ENCODE results near the gene OR1M1. TPM values are rescaled to one million over a fixed set of nuclear protein-coding genes. Genes with fewer than 3 reads are reported as not detected.
"Not testable (repeated sequence)": the region's sequence is repeated elsewhere in the genome, so short reads cannot be mapped to it uniquely, and the experiment has no call there.

The OR1M1 gene
- total RNA-seq, 1 donor, result not detected

DNA sequence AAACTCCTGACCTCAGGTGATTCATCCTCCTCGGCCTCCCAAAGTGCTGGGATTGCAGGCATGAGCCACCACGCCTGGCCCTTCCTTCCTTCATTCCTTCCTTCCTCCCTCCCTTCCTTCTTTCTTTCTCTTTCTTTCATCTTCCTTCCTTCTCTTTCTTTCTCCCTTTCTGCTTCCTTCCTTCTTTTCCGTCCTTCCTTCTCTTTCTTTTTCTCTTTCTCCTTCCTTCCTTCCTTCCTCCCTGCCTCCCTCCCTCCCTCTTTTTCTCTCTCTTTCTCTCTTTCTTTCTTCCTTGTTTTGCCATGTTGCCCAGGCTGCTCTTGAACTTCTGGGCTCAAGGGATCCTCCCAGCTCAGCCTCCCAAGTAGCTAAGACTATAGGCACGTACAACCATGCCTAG, 40.2 kb upstream of the OR1M1 start:
- no peak overlapping the region for H3K4me3 ChIP-seq (ENCODE audit: low read depth, low read length)
- no peak for TF ChIP-seq CTCF (IDR thresholded peaks at IDR 0.05; ENCODE audit: insufficient read depth, low read depth, low read length)
- no peak for DNase-seq (ENCODE audit: low read depth)

GRCh38 chr19:9052894-9053293, 34.0 kb upstream of the OR1M1 start:
- no peak for TF ChIP-seq CTCF (IDR thresholded peaks at IDR 0.05; ENCODE audit: insufficient read depth, low read depth, low read length)
- H3K4me3 ChIP-seq (ENCODE audit: low read depth, low read length), result no peak overlapping the region
- no peak for DNase-seq (ENCODE audit: low read depth)

DNA sequence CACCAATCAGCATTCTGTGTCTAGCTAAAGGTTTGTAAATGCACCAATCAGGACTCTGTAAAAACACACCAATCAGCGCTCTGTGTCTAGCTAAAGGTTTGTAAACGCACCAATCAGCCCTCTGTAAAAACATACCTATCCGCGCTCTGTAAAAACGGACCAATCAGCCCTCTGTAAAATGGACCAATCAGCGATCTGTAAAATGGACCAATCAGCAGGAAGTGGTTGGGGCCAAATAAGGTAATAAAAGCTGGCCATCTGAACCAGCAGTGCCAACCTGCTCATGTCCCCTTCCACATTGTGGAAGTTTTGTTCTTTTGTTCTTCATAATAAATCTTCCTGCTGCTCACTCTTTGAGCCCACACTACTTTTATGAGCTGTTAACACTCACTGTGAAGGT, 33.2 kb upstream of the OR1M1 start:
- not testable (repeated sequence) for H3K4me3 ChIP-seq (ENCODE audit: low read depth, low read length); DNase-seq (ENCODE audit: low read depth)

DNA sequence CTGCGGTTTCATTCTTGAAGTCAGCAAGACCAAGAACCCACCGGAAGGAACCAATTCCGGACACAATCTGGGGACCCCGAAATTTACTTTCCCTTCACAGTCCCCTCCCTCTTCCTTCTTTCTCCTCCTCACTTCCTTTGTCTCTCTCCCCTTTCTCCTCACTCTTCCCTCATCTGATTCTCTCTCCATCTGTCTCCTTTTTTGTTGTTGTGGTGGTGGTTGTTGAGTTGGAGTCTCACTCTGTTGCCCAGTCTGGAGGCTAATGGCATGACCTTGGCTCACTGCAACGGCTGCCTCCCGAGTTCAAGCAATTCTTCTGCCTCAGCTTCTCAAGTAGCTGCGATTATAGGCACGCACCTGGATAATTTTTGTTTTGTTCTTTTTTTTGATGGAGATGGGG, 32.7 kb upstream of the OR1M1 start:
- no peak overlapping the region for H3K4me3 ChIP-seq (ENCODE audit: low read depth, low read length)
- no peak for DNase-seq (ENCODE audit: low read depth)
- no peak for TF ChIP-seq CTCF (IDR thresholded peaks at IDR 0.05; ENCODE audit: insufficient read depth, low read depth, low read length)

DNA sequence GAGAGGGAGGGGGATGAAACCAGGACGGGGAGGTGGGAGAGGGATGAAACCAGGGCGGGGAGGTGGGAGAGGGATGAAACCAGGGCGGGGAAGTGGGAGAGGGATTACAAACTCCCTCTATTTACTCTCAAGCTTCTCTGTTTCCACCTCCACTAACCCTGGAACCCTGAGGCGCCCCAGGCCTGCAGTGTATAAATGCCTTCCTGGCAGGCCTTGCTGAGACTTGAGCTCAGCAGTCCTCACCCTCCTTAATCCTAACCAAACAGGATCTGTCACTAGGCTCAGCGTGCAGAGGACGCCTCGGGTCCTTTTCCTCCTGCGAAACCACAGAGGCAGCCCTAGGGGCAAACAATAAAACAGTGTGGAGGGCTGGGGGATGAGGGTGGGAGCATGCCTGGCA, 32.1 kb upstream of the OR1M1 start:
- H3K4me3 ChIP-seq (ENCODE audit: low read depth, low read length), result no peak overlapping the region
- no peak for TF ChIP-seq CTCF (IDR thresholded peaks at IDR 0.05; ENCODE audit: insufficient read depth, low read depth, low read length)
- DNase-seq (ENCODE audit: low read depth), result no peak

- not testable (repeated sequence) for H3K4me3 ChIP-seq (ENCODE audit: low read depth, low read length); DNase-seq (ENCODE audit: low read depth)
Observed at GRCh38 chr19:9056131-9056530, 30.7 kb upstream of the OR1M1 start.

DNA sequence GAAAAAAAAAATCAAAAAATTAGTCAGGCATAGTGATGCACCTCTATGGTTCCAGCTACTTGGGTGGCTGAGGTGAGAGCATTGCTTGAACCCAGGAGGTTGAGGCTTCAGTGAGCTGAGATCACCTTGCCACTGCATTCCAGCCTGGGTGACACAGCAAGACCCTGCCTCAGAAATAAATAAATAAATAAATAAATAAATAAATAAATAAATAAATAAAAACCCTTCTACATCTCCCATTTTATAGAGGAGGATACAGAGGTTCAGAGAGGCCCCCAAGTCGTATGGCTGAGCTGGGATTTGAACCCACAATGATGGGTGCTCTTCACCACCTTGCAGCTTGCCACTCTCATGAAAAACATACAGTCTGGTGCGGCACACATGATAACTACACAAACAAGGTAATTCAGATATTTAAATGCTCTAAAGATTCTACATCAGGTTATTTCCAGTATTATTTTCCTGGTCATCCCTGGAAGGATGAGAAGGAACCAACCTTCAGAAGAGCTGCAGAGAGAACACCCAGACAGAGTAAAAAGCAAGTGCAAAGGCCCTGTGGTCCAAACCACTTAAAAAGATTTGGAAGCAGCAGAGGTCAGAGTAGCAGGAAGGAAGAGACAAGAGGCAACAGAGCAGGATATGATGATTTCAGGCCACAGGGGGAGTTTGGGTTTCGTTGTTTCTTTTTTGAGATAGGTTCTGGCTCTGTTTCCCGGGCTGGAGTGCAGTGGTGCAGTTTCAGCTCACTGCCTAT, 29.2 kb upstream of the OR1M1 start:
- H3K4me3 ChIP-seq (ENCODE audit: low read depth, low read length), result no peak overlapping the region
- TF ChIP-seq CTCF (IDR thresholded peaks at IDR 0.05; ENCODE audit: insufficient read depth, low read depth, low read length), result no peak
- no peak for DNase-seq (ENCODE audit: low read depth)

- DNase-seq (ENCODE audit: low read depth), result no peak
- TF ChIP-seq CTCF (IDR thresholded peaks at IDR 0.05; ENCODE audit: insufficient read depth, low read depth, low read length), result no peak
Observed at GRCh38 chr19:9058905-9059667, 27.8 kb upstream of the OR1M1 start.

More at GRCh38 chr19:9058905-9059667, 27.8 kb upstream of the OR1M1 start:
- no peak overlapping the region for H3K4me3 ChIP-seq (ENCODE audit: low read depth, low read length)
